MM.1S (cell line): ENCODE data around the gene FAM76A.
"Not testable (repeated sequence)": the region's sequence is repeated elsewhere in the genome, so short reads cannot be mapped to it uniquely, and the experiment has no call there.

Experiments used
- DNase-seq: peaks from one replicate; pipeline ENCODE4 v3.0.0-alpha.2; 2015
- H2AFZ ChIP-seq: fragments of 300-600 bp; sonication (generic); 2 replicates; pipeline ENCODE4 v1.6.0; 2016; ENCODE audit warnings: antibody characterized with exemption, low read length
- H3F3A ChIP-seq: fragments of 300-600 bp; sonication (generic); 2 replicates; pipeline ENCODE4 v1.6.1; 2016; ENCODE audit warnings: mild to moderate bottlenecking, antibody characterized with exemption, low read length, moderate library complexity, mixed read lengths; ENCODE audit not compliant: insufficient read depth
- H3K27ac ChIP-seq: fragments of 300-600 bp; sonication (generic); 2 replicates; pipeline ENCODE4 v1.5.1; 2016; ENCODE audit warnings: mild to moderate bottlenecking, low read length
- H3K27me3 ChIP-seq: fragments of 300-600 bp; sonication (generic); replicated peaks from 2 replicates; pipeline ENCODE4 v1.6.0; 2016; ENCODE audit warnings: low read length; ENCODE audit not compliant: insufficient read depth
- H3K36me3 ChIP-seq: fragments of 300-600 bp; sonication (generic); replicated peaks from 2 replicates; pipeline ENCODE4 v1.6.1; 2016; ENCODE audit warnings: mild to moderate bottlenecking, low read length, mixed read lengths; ENCODE audit not compliant: insufficient read depth
- H3K4me1 ChIP-seq: fragments of 300-600 bp; sonication (generic); 2 replicates; pipeline ENCODE4 v1.6.1; 2016; ENCODE audit warnings: low read length, mixed read lengths
- H3K4me2 ChIP-seq: fragments of 300-600 bp; sonication (generic); 2 replicates; pipeline ENCODE4 v1.6.0; 2016; ENCODE audit warnings: low read depth, low read length
- H3K4me3 ChIP-seq: fragments of 300-600 bp; sonication (generic); 2 replicates; pipeline ENCODE4 v1.5.1; 2016; ENCODE audit warnings: low read length, mixed read lengths
- H3K79me2 ChIP-seq: fragments of 300-600 bp; sonication (generic); 2 replicates; pipeline ENCODE4 v1.6.1; 2016; ENCODE audit warnings: mixed run types, low read length, mixed read lengths
- H3K9ac ChIP-seq: fragments of 300-600 bp; sonication (generic); 2 replicates; pipeline ENCODE4 v1.6.1; 2016; ENCODE audit warnings: low read length, mixed read lengths
- H3K9me2 ChIP-seq: fragments of 300-600 bp; sonication (generic); replicated peaks from 2 replicates; pipeline ENCODE4 v1.6.1; 2016; ENCODE audit warnings: mild to moderate bottlenecking, low read length, mixed read lengths; ENCODE audit not compliant: insufficient read depth
- H3K9me3 ChIP-seq: fragments of 300-600 bp; sonication (generic); replicated peaks from 2 replicates; pipeline ENCODE4 v1.6.1; 2016; ENCODE audit warnings: mild to moderate bottlenecking, low read length, mixed read lengths; ENCODE audit not compliant: insufficient read depth
- H4K20me1 ChIP-seq: fragments of 300-600 bp; sonication (generic); 2 replicates; pipeline ENCODE4 v1.6.1; 2016; ENCODE audit warnings: mild to moderate bottlenecking, low read length, moderate library complexity, mixed read lengths; ENCODE audit not compliant: insufficient read depth
- EZH2 ChIP-seq: fragments of 300-600 bp; sonication (generic); optimal IDR thresholded peaks from 2 replicates; pipeline ENCODE3; 2017; ENCODE audit warnings: low read depth, mild to moderate bottlenecking, antibody characterized with exemption, low read length, mixed read lengths
- EZH2phosphoT487 ChIP-seq: fragments of 300-600 bp; sonication (generic); IDR thresholded peaks from 2 replicates; pipeline ENCODE4 v1.6.1; 2018; ENCODE audit warnings: antibody characterized with exemption, low read length
- TF ChIP-seq, protein P1 (sequence below): fragments of 300-600 bp; sonication (generic); IDR thresholded peaks from 2 replicates; pipeline ENCODE4 v1.5.1; 2016; ENCODE audit warnings: antibody characterized with exemption, low read length, mixed read lengths

FAM76A gene

DNA sequence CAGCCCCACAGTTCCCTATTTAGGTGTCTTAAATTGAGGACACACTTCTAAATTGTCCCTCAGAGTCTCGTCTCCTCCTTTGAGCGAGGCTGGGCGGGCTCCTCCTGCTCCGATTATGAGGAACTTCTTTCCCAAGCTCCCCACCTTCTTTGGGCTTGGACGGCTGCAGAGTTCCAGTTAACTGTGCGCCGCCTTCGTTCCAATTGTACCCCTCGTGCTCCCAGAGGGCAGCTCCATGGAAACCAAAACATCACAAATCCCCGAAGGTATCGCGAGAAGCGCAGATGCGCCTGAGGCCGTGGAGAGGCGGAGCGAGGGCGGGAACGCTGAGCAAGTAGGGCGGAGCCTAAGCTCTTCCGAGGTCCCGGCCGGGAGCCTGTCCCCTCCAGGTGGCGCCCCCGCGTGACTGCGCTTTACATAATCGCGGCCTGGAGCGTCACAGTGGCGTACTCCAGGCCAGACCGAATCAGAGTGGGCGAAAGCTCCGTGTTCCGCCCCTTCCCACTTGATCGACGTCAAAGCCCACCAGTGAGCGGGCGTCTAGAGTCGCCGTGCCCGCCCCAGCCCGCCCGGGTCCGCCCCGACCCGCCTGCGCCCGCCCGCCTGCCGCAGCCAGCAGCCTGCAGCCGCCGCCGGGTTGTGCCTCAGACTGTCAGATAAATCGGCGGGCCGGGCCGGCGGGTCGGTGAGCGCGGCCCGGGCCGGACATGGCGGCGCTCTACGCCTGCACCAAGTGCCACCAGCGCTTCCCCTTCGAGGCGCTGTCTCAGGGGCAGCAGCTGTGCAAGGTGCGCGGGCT, at the start of gene FAM76A:
FAM76A (plus strand) TSS at position 588 of the 799 bp plus-strand sequence; CDS start at position 708, 120 bp downstream.
- Histone ChIP-seq H3K4me2 (peak within 1 kb of the TSS; percentile 89), H2AFZ (peak within 1 kb of the TSS; percentile 99), H3K4me1 (peaks cover 13% of the 10 kb centered on the region), H3K79me2 (no peaks in the 10 kb centered on the region; the same call in 1 of the 2 replicates), H4K20me1 (no peaks in the 10 kb centered on the region), H3K4me3 (peak within 1 kb of the TSS; percentile 94), H3K27ac (peak within 1 kb of the TSS; percentile 78; the same call in 1 of the 2 replicates), H3K9me2 (no peaks in the 10 kb centered on the region), H3F3A (peaks cover 4% of the 10 kb centered on the region; the same call in 1 of the 2 replicates), H3K9ac (peak within 1 kb of the TSS; percentile 94), H3K27me3 (no peaks in the 10 kb centered on the region), H3K36me3 (no peaks in the 10 kb centered on the region), H3K9me3 (no peaks in the 10 kb centered on the region)
- TF ChIP-seq, protein P1, sequence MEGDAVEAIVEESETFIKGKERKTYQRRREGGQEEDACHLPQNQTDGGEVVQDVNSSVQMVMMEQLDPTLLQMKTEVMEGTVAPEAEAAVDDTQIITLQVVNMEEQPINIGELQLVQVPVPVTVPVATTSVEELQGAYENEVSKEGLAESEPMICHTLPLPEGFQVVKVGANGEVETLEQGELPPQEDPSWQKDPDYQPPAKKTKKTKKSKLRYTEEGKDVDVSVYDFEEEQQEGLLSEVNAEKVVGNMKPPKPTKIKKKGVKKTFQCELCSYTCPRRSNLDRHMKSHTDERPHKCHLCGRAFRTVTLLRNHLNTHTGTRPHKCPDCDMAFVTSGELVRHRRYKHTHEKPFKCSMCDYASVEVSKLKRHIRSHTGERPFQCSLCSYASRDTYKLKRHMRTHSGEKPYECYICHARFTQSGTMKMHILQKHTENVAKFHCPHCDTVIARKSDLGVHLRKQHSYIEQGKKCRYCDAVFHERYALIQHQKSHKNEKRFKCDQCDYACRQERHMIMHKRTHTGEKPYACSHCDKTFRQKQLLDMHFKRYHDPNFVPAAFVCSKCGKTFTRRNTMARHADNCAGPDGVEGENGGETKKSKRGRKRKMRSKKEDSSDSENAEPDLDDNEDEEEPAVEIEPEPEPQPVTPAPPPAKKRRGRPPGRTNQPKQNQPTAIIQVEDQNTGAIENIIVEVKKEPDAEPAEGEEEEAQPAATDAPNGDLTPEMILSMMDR, result peak; percentile 52
- TF ChIP-seq EZH2phosphoT487, result no peak
- peak; percentile 99 for DNase-seq

DNA sequence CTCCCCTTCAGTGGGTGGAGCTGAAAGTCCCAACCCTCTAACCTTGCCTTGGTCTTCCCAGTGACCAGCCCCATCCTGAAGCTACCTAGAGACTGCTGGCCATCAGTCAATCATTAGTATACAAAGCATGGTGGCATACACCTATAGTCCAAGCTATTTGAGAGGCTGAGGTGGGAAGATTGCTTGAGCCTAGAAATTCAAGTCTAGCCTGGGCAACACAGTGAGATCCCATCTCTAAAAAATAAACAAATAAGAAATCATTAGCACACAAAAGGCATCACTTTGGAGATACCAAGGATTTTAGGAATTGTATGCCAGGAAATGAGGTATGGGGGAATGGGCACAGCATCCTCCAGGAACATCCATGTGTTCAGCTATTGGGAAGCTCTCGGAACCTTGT, 49.4 kb upstream of the FAM76A start:
- H3K27me3 ChIP-seq, result no peaks in the 10 kb centered on the region
- TF ChIP-seq, protein P1, result no peak
- no peak for TF ChIP-seq EZH2
- TF ChIP-seq EZH2phosphoT487, result no peak
- no peak overlapping the region for H3K9ac ChIP-seq
- H3K27ac ChIP-seq, result no peak overlapping the region
- H3F3A ChIP-seq, result peaks cover 10% of the 10 kb centered on the region
- H3K4me1 ChIP-seq, result 0 out of 2 replicates have a peak, but pooled peaks cover 11% of the 10 kb centered on the region
- H2AFZ ChIP-seq, result no peak overlapping the region
- no peak overlapping the region for H3K4me3 ChIP-seq
- H3K9me2 ChIP-seq, result no peaks in the 10 kb centered on the region
- DNase-seq, result no peak
- no peak overlapping the region for H3K4me2 ChIP-seq
- H3K79me2 ChIP-seq, result no peaks in the 10 kb centered on the region
- H3K36me3 ChIP-seq, result no peaks in the 10 kb centered on the region
- H4K20me1 ChIP-seq, result no peaks in the 10 kb centered on the region
- H3K9me3 ChIP-seq, result no peaks in the 10 kb centered on the region

DNA sequence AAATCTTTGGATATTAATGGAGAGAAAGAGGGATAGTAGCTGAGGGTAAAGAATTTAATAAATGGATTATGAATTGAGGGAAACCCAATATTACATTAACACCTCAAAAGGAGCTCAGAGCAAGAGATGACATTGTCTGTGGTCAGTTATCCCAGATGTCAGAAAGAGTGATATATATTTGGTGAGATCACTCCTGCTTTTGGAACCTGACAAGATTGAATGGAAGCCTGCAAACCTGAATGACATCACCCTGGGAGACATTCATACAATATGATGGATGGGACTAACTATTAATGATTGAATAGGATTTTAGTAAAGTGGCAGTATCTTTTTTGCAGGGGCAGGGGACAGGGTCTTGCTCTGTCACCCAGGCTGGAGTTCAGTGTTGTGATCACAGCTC, 47.0 kb upstream of the FAM76A start:
- Histone ChIP-seq H3K9me3 (no peaks in the 10 kb centered on the region), H4K20me1 (no peaks in the 10 kb centered on the region), H3K9ac (no peak overlapping the region), H3K4me3 (no peak overlapping the region), H3K4me1 (no peaks in the 10 kb centered on the region), H3K27me3 (no peaks in the 10 kb centered on the region), H3K9me2 (no peaks in the 10 kb centered on the region), H2AFZ (no peak overlapping the region), H3F3A (no peaks in the 10 kb centered on the region), H3K79me2 (no peaks in the 10 kb centered on the region), H3K4me2 (no peak overlapping the region), H3K27ac (no peak overlapping the region), H3K36me3 (no peaks in the 10 kb centered on the region)
- TF ChIP-seq EZH2phosphoT487, result no peak
- DNase-seq, result no peak

DNA sequence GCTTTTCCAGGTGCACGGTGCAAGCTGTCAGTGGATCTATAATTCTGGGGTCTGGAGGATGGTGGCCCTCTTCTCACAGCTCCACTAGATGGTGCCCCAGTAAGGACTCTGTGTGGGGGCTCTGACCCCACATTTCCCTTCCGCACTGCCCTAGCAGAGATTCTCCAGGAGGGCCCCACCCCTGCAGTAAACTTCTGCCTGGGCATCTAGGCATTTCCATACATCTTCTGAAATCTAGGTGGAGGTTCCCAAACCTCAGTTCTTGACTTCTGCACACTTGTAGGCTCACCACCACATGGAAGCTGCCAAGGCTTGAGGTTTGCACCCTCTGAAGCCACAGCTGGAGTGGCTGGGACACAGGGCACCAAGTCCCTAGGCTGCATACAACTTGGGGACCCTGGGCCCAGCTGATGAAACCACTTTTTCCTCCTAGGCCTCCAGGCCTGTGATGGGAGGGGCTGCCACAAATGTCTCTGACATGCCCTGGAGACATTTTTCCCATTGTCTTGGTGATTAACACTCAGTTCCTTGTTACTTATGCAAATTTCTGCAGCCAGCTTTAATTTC, 45.5 kb upstream of the FAM76A start:
- not testable (repeated sequence) for H3K36me3 ChIP-seq, H3K4me2 ChIP-seq, H4K20me1 ChIP-seq, H3K9ac ChIP-seq, DNase-seq, H3K4me1 ChIP-seq, H3K27ac ChIP-seq, H3K9me3 ChIP-seq, H3K9me2 ChIP-seq, H3F3A ChIP-seq, H3K4me3 ChIP-seq, H3K79me2 ChIP-seq, H2AFZ ChIP-seq, H3K27me3 ChIP-seq

DNA sequence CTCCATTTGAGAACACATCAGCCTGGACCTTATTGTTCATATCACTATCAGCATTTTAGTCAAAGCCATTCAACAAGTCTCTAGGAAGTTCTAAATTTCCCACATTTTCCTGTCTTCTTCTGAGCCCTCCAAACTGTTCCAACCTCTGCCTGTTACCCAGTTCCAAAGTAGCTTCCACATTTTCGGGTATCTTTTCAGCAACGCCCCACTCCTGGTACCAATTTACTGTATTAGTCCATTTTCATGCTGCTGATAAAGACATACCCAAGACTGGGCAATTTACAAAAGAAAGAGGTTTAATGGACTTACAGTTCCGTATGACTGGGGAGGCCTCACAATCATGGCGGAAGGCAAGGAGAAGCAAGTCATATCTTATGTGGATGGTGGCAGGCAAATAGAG, 44.2 kb upstream of the FAM76A start:
- not testable (repeated sequence) for H2AFZ ChIP-seq, H3K9me3 ChIP-seq, H3K79me2 ChIP-seq, H3K9me2 ChIP-seq, H4K20me1 ChIP-seq, H3F3A ChIP-seq, H3K27me3 ChIP-seq, H3K4me3 ChIP-seq, H3K9ac ChIP-seq, H3K27ac ChIP-seq, H3K4me1 ChIP-seq, H3K36me3 ChIP-seq, H3K4me2 ChIP-seq, DNase-seq
